HL-60 (cell line): ENCODE data around the gene DPH6.

Experiments
- GABPA ChIP-seq: IDR thresholded peaks from 2 replicates; pipeline ENCODE4 v1.6.1; 2012; ENCODE audit warnings: low read depth
- POLR2AphosphoS5 ChIP-seq: IDR thresholded peaks from 2 replicates; pipeline ENCODE4 v1.6.1; 2012; ENCODE audit warnings: low read depth
- TF ChIP-seq, protein P1 (sequence below): IDR thresholded peaks from one replicate; pipeline ENCODE4 v1.5.1; 2011; ENCODE audit warnings: low read length, control low read depth, inconsistent platforms; ENCODE audit not compliant: insufficient read depth

DNA sequence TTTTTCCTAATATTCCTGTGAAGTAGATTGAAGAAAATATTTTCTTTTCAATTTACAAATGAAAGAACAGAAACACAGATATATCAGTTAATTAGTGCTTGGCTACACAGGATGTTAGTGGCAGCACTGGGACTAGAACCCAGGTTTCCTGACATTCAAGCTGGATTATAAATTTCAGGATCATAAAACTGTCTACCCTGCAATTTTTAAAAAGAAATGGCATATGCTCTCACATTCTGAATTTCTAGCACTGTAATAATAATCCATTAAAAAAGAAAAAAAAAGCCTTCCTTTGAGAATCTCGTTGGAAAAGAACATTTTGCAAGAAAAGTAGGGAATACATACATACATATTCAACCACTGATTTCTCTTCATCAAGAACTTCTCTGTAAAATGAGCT is 9.3 kb upstream of the DPH6 start:
- TF ChIP-seq, protein P1, sequence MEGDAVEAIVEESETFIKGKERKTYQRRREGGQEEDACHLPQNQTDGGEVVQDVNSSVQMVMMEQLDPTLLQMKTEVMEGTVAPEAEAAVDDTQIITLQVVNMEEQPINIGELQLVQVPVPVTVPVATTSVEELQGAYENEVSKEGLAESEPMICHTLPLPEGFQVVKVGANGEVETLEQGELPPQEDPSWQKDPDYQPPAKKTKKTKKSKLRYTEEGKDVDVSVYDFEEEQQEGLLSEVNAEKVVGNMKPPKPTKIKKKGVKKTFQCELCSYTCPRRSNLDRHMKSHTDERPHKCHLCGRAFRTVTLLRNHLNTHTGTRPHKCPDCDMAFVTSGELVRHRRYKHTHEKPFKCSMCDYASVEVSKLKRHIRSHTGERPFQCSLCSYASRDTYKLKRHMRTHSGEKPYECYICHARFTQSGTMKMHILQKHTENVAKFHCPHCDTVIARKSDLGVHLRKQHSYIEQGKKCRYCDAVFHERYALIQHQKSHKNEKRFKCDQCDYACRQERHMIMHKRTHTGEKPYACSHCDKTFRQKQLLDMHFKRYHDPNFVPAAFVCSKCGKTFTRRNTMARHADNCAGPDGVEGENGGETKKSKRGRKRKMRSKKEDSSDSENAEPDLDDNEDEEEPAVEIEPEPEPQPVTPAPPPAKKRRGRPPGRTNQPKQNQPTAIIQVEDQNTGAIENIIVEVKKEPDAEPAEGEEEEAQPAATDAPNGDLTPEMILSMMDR, result no peak
- no peak for TF ChIP-seq POLR2AphosphoS5
- no peak for TF ChIP-seq GABPA
